Measurements from ENCODE around the gene PARVG.

DNA sequence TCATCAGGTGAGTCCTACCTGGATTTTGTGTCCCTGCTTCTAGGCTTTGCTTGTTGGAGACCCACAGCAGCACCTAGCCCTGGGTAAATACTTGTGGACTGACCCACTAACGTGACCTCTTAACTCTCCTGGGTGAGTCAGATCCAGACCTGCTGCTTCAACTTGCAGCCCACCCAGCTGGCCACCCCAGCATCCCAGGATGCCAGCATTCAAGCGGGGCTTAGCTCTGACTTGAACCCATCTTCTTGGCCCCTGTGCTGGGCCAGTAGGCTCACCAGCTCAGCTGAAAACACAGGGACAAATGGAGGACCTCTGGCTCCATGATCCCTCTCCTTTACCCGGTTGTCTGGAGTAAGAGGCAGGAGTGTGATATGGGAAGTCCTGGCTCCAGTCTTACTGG is 33.5 kb downstream of the PARVG start:
- TF ChIP-seq, protein P1, sequence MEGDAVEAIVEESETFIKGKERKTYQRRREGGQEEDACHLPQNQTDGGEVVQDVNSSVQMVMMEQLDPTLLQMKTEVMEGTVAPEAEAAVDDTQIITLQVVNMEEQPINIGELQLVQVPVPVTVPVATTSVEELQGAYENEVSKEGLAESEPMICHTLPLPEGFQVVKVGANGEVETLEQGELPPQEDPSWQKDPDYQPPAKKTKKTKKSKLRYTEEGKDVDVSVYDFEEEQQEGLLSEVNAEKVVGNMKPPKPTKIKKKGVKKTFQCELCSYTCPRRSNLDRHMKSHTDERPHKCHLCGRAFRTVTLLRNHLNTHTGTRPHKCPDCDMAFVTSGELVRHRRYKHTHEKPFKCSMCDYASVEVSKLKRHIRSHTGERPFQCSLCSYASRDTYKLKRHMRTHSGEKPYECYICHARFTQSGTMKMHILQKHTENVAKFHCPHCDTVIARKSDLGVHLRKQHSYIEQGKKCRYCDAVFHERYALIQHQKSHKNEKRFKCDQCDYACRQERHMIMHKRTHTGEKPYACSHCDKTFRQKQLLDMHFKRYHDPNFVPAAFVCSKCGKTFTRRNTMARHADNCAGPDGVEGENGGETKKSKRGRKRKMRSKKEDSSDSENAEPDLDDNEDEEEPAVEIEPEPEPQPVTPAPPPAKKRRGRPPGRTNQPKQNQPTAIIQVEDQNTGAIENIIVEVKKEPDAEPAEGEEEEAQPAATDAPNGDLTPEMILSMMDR (optimal IDR thresholded peaks at IDR 0.05 in 1 of 3, IDR thresholded peaks at IDR 0.05 in 1 of 3, conservative IDR thresholded peaks at IDR 0.05 in 1 of 3; ENCODE audit: extremely low read depth in 1 of 3, insufficient read depth in 2 of 3, low read length in 3 of 3): no peak
- TF ChIP-seq EZH2 (IDR thresholded peaks at IDR 0.05; ENCODE audit: low read length): no peak

Measured in keratinocyte (primary cell).